Measurements from ENCODE around the gene TMEM259. TPM values are rescaled to one million over a fixed set of nuclear protein-coding genes. Genes with fewer than 3 reads are reported as not detected.

The TMEM259 gene
- total and polyA plus RNA-seq, 2 donors (not counting 3 experiments of a cell fraction or from before 2014, with no cell fraction given): 142 to 297 TPM

- H3K36me3 ChIP-seq (ENCODE audit: control insufficient read depth in 2 of 2, extremely low read depth in 1 of 2, insufficient read depth in 2 of 2, low read length in 2 of 2): no peaks in the 10 kb centered on the region
- H3K27me3 ChIP-seq (ENCODE audit: control insufficient read depth in 2 of 2, insufficient read depth in 2 of 2, low read length in 2 of 2): no peaks in the 10 kb centered on the region
- TF ChIP-seq GATA2 (IDR thresholded peaks at IDR 0.05; ENCODE audit: insufficient read depth, insufficient read length, low read depth, low read length) (no peak), POLR2AphosphoS5 (IDR thresholded peaks at IDR 0.05; ENCODE audit: insufficient read depth, low read depth, low read length) (no peak), MYC (IDR thresholded peaks at IDR 0.05; ENCODE audit: low read depth, low read length) (no peak), MAX (IDR thresholded peaks at IDR 0.05; ENCODE audit: insufficient read depth, insufficient read length) (no peak)
- H3K9me1 ChIP-seq (replicated peaks; ENCODE audit: control insufficient read depth, extremely low read depth, insufficient read depth, low read length): no peaks in the 10 kb centered on the region
- no peaks in the 10 kb centered on the region for H3K4me1 ChIP-seq (ENCODE audit: control insufficient read depth, extremely low read depth, insufficient read depth, low read length)
- ChIA-PET CTCF (interaction anchor here (0.9 kb wide), 1 partner anchor 12 kb away, joined by 4 read pairs; no protein-coding TSS in a partner anchor), POLR2A (no interaction called here)
- no peak overlapping the region for H3K9ac ChIP-seq (replicated peaks; ENCODE audit: extremely low read depth, insufficient read depth, low read length)
- no peak overlapping the region for H3K4me3 ChIP-seq (replicated peaks in 1 of 3; ENCODE audit: insufficient read depth in 1 of 3, low read depth in 1 of 3, low read length in 3 of 3)
- FAIRE-seq: no peak
- no peak for DNase-seq (ENCODE audit: low read depth, low spot score)
- no peaks in the 10 kb centered on the region for H3K79me2 ChIP-seq (ENCODE audit: control insufficient read depth, insufficient read depth, low read length)
- H3K27ac ChIP-seq (ENCODE audit: insufficient read depth, low read depth, low read length): no peak overlapping the region
- no peak overlapping the region for H2AFZ ChIP-seq (ENCODE audit: low read depth, low read length)
- H4K20me1 ChIP-seq (replicated peaks; ENCODE audit: control insufficient read depth, extremely low read depth, insufficient read depth, low read length): no peaks in the 10 kb centered on the region
- intact Hi-C loops (cut with micrococcal nuclease) (no loop called here), dilution Hi-C loops (cut with MboI; ENCODE audit: extremely low pct_ligation_motif_present, low sequenced_read_pairs) (no loop called here)
- H3K4me2 ChIP-seq (ENCODE audit: insufficient read depth, low read length): no peak overlapping the region
- no peaks in the 10 kb centered on the region for H3K9me3 ChIP-seq (replicated peaks; ENCODE audit: control insufficient read depth, insufficient read depth, low read length)
- no TSS peak for BruUV-seq (replicated peaks)
Measured at GRCh38 chr19:1052349-1052975, 31.5 kb upstream of the TMEM259 start.

GRCh38 chr19:1051791-1052190 is 30.9 kb upstream of the TMEM259 start:
- POLR2A ChIA-PET: no interaction called here
- no peak for DNase-seq (ENCODE audit: low read depth, low spot score)
- Histone ChIP-seq H3K27me3 (ENCODE audit: control insufficient read depth in 2 of 2, insufficient read depth in 2 of 2, low read length in 2 of 2) (no peaks in the 10 kb centered on the region), H3K4me2 (ENCODE audit: insufficient read depth, low read length) (no peak overlapping the region), H3K4me3 (replicated peaks in 1 of 3; ENCODE audit: insufficient read depth in 1 of 3, low read depth in 1 of 3, low read length in 3 of 3) (no peak overlapping the region), H3K36me3 (ENCODE audit: control insufficient read depth in 2 of 2, extremely low read depth in 1 of 2, insufficient read depth in 2 of 2, low read length in 2 of 2) (no peaks in the 10 kb centered on the region), H3K27ac (ENCODE audit: insufficient read depth, low read depth, low read length) (no peak overlapping the region), H4K20me1 (replicated peaks; ENCODE audit: control insufficient read depth, extremely low read depth, insufficient read depth, low read length) (no peaks in the 10 kb centered on the region), H2AFZ (ENCODE audit: low read depth, low read length) (no peak overlapping the region), H3K79me2 (ENCODE audit: control insufficient read depth, insufficient read depth, low read length) (no peaks in the 10 kb centered on the region), H3K9ac (replicated peaks; ENCODE audit: extremely low read depth, insufficient read depth, low read length) (no peak overlapping the region), H3K9me1 (replicated peaks; ENCODE audit: control insufficient read depth, extremely low read depth, insufficient read depth, low read length) (no peaks in the 10 kb centered on the region), H3K9me3 (replicated peaks; ENCODE audit: control insufficient read depth, insufficient read depth, low read length) (no peaks in the 10 kb centered on the region), H3K4me1 (ENCODE audit: control insufficient read depth, extremely low read depth, insufficient read depth, low read length) (no peaks in the 10 kb centered on the region)
- FAIRE-seq: no peak
- intact Hi-C loops (cut with micrococcal nuclease) (no loop called here), dilution Hi-C loops (cut with MboI; ENCODE audit: extremely low pct_ligation_motif_present, low sequenced_read_pairs) (no loop called here)
- CTCF ChIA-PET: no interaction called here
- no TSS peak for BruUV-seq (replicated peaks)
- TF ChIP-seq JUN (IDR thresholded peaks at IDR 0.05; ENCODE audit: borderline replicate concordance, insufficient read depth, insufficient read length, low read depth) (no peak), FOS (IDR thresholded peaks at IDR 0.05; ENCODE audit: borderline replicate concordance, insufficient read depth, low read length) (no peak), POLR2A (IDR thresholded peaks at IDR 0.05; ENCODE audit: low read depth, low read length) (no peak), EZH2 (IDR thresholded peaks at IDR 0.05; ENCODE audit: borderline replicate concordance, low read depth, low read length, severe bottlenecking) (no peak), POLR2AphosphoS5 (IDR thresholded peaks at IDR 0.05; ENCODE audit: insufficient read depth, low read depth, low read length) (no peak), CTCF (IDR thresholded peaks at IDR 0.05; ENCODE audit: extremely low read depth in 1 of 2, insufficient read depth in 1 of 2, low read depth in 1 of 2, low read length in 2 of 2) (no peak), GATA2 (IDR thresholded peaks at IDR 0.05; ENCODE audit: insufficient read depth, insufficient read length, low read depth, low read length) (no peak), MAX (IDR thresholded peaks at IDR 0.05; ENCODE audit: insufficient read depth, insufficient read length) (no peak), MYC (IDR thresholded peaks at IDR 0.05; ENCODE audit: low read depth, low read length) (no peak)
